ENCODE data around the gene HAPLN3.
"Not testable (repeated sequence)": the region's sequence is repeated elsewhere in the genome, so short reads cannot be mapped to it uniquely, and the experiment has no call there.

Gene HAPLN3

GRCh38 chr15:88932271-88932874 lies 37.0 kb upstream of the HAPLN3 start:
- CTCF ChIA-PET: no interaction called here
- DNase-seq (ENCODE audit: extremely low spot score): no peak
- no peak for TF ChIP-seq ZNF384 (IDR thresholded peaks at IDR 0.05)
- TF ChIP-seq FOXM1 (IDR thresholded peaks at IDR 0.05; ENCODE audit: borderline replicate concordance): no peak
- no peak for TF ChIP-seq SUZ12 (IDR thresholded peaks at IDR 0.05)
- no peak for TF ChIP-seq ELF4 (IDR thresholded peaks at IDR 0.05)
- TF ChIP-seq PKNOX1 (IDR thresholded peaks at IDR 0.05): no peak
- TF ChIP-seq FOXA1 (IDR thresholded peaks at IDR 0.05): no peak
- TF ChIP-seq LEF1 (IDR thresholded peaks at IDR 0.05; ENCODE audit: borderline replicate concordance): no peak
- TF ChIP-seq HDGF (IDR thresholded peaks at IDR 0.05; ENCODE audit: borderline replicate concordance): no peak
- no peak for TF ChIP-seq L3MBTL2 (conservative IDR thresholded peaks at IDR 0.05)
- no peak for TF ChIP-seq CTBP1 (IDR thresholded peaks at IDR 0.05; ENCODE audit: borderline replicate concordance)
- no peak for TF ChIP-seq TARDBP (IDR thresholded peaks at IDR 0.05)
- POLR2A ChIA-PET: no interaction called here

GRCh38 chr15:88930579-88930978 lies 35.2 kb upstream of the HAPLN3 start:
- ChIA-PET POLR2A (no interaction called here), CTCF (no interaction called here)
- TF ChIP-seq CTBP1 (IDR thresholded peaks at IDR 0.05; ENCODE audit: borderline replicate concordance) (no peak), NFRKB (IDR thresholded peaks at IDR 0.05) (no peak), ELF4 (IDR thresholded peaks at IDR 0.05) (no peak), SP1 (IDR thresholded peaks at IDR 0.05) (no peak), L3MBTL2 (conservative IDR thresholded peaks at IDR 0.05) (no peak), ZNF384 (IDR thresholded peaks at IDR 0.05) (no peak), SUZ12 (IDR thresholded peaks at IDR 0.05) (no peak), FOXK2 (IDR thresholded peaks at IDR 0.05) (no peak), LEF1 (IDR thresholded peaks at IDR 0.05; ENCODE audit: borderline replicate concordance) (no peak), ARNT (IDR thresholded peaks at IDR 0.05) (no peak), FOXA1 (IDR thresholded peaks at IDR 0.05) (no peak), PKNOX1 (IDR thresholded peaks at IDR 0.05) (no peak), TARDBP (IDR thresholded peaks at IDR 0.05) (no peak), FOXM1 (IDR thresholded peaks at IDR 0.05; ENCODE audit: borderline replicate concordance) (no peak), HDGF (IDR thresholded peaks at IDR 0.05; ENCODE audit: borderline replicate concordance) (no peak), BHLHE40 (IDR thresholded peaks at IDR 0.05; ENCODE audit: borderline replicate concordance) (no peak)
- DNase-seq (ENCODE audit: extremely low spot score): no peak

GRCh38 chr15:88929358-88930098 lies 34.2 kb upstream of the HAPLN3 start:
- DNase-seq (ENCODE audit: extremely low spot score); POLR2A ChIA-PET; CTCF ChIA-PET: not testable (repeated sequence)

- POLR2A ChIA-PET; DNase-seq (ENCODE audit: extremely low spot score); CTCF ChIA-PET: not testable (repeated sequence)
Measured at GRCh38 chr15:88928192-88928591, 32.8 kb upstream of the HAPLN3 start.

- POLR2A ChIA-PET: interaction anchor here (1.5 kb wide), 1 partner anchor 11 kb away, joined by 3 read pairs; no protein-coding TSS in a partner anchor
- CTCF ChIA-PET; DNase-seq (ENCODE audit: extremely low spot score): not testable (repeated sequence)
Measured at GRCh38 chr15:88925648-88926047, 30.3 kb upstream of the HAPLN3 start.

- ChIA-PET CTCF (interaction anchor here (1.2 to 2.8 kb wide), 2 partner anchors 16 kb away, joined by 3 to 13 read pairs; no protein-coding TSS in a partner anchor), POLR2A (interaction anchor here (0.9 kb wide), 1 partner anchor 9 kb away, joined by 3 read pairs; no protein-coding TSS in a partner anchor)
- 0 out of 2 replicates have a peak, but pooled peaks have one; percentile 6 for TF ChIP-seq ZNF384 (IDR thresholded peaks at IDR 0.05)
- DNase-seq (ENCODE audit: extremely low spot score): not testable (repeated sequence)
Measured at GRCh38 chr15:88920892-88921435, 25.6 kb upstream of the HAPLN3 start.

GRCh38 chr15:88920186-88920891 lies 25.0 kb upstream of the HAPLN3 start:
- TF ChIP-seq L3MBTL2 (conservative IDR thresholded peaks at IDR 0.05) (no peak), ELF4 (IDR thresholded peaks at IDR 0.05) (no peak), HDGF (IDR thresholded peaks at IDR 0.05; ENCODE audit: borderline replicate concordance) (no peak), FOXK2 (IDR thresholded peaks at IDR 0.05) (no peak), BHLHE40 (IDR thresholded peaks at IDR 0.05; ENCODE audit: borderline replicate concordance) (no peak), FOXM1 (IDR thresholded peaks at IDR 0.05; ENCODE audit: borderline replicate concordance) (no peak), SP1 (IDR thresholded peaks at IDR 0.05) (no peak), NFRKB (IDR thresholded peaks at IDR 0.05) (no peak), LEF1 (IDR thresholded peaks at IDR 0.05; ENCODE audit: borderline replicate concordance) (no peak), CTBP1 (IDR thresholded peaks at IDR 0.05; ENCODE audit: borderline replicate concordance) (no peak), TARDBP (IDR thresholded peaks at IDR 0.05) (no peak)
- CTCF ChIA-PET: interaction anchor here (1.2 to 2.8 kb wide), 2 partner anchors 16 to 17 kb away, joined by 3 to 13 read pairs; no protein-coding TSS in a partner anchor
- POLR2A ChIA-PET: interaction anchor here (0.9 kb wide), 1 partner anchor 8 kb away, joined by 3 read pairs; no protein-coding TSS in a partner anchor
- DNase-seq (ENCODE audit: extremely low spot score): no peak
